ENCODE results near the gene LYG2.
"Not testable (repeated sequence)": the region's sequence is repeated elsewhere in the genome, so short reads cannot be mapped to it uniquely, and the experiment has no call there.

LYG2 gene

GRCh38 chr2:99255491-99256318 is at the start of gene LYG2:
Gene LYG2, minus strand, starts transcription at chr2:99255666. Its CDS starts 1,406 bp downstream, at chr2:99254260.
- no peak for DNase-seq (ENCODE audit: low read depth in 4 of 4, low spot score in 1 of 4)

GRCh38 chr2:99301097-99301496 is 45.6 kb upstream of the LYG2 start, which contains the start of gene LYG1:
Gene LYG1, minus strand, starts transcription at chr2:99301197. Its CDS starts 5,527 bp downstream, at chr2:99295670.
- not testable (repeated sequence) for DNase-seq (ENCODE audit: low read depth in 4 of 4, low spot score in 1 of 4)

GRCh38 chr2:99299580-99299979 is 44.1 kb upstream of the LYG2 start:
- DNase-seq (ENCODE audit: low read depth in 4 of 4, low spot score in 1 of 4): no peak

- DNase-seq (ENCODE audit: low read depth in 4 of 4, low spot score in 1 of 4): no peak
Measured at GRCh38 chr2:99297994-99298393, 42.5 kb upstream of the LYG2 start.

- DNase-seq (ENCODE audit: low read depth in 4 of 4, low spot score in 1 of 4): no peak
Measured at GRCh38 chr2:99285526-99285925, 30.1 kb upstream of the LYG2 start.

GRCh38 chr2:99279969-99280695 is 24.7 kb upstream of the LYG2 start:
- no peak for DNase-seq (ENCODE audit: low read depth in 4 of 4, low spot score in 1 of 4)

- no peak for DNase-seq (ENCODE audit: low read depth in 4 of 4, low spot score in 1 of 4)
Measured at GRCh38 chr2:99278793-99279291, 23.4 kb upstream of the LYG2 start.

- not testable (repeated sequence) for DNase-seq (ENCODE audit: low read depth in 4 of 4, low spot score in 1 of 4)
Measured at GRCh38 chr2:99278195-99278765, 22.8 kb upstream of the LYG2 start.

GRCh38 chr2:99275882-99276281 is 20.4 kb upstream of the LYG2 start:
- no peak for DNase-seq (ENCODE audit: low read depth in 4 of 4, low spot score in 1 of 4)

- DNase-seq (ENCODE audit: low read depth in 4 of 4, low spot score in 1 of 4): no peak
Measured at GRCh38 chr2:99261242-99261641, 5.8 kb upstream of the LYG2 start.

- no peak for DNase-seq (ENCODE audit: low read depth in 4 of 4, low spot score in 1 of 4)
Measured at GRCh38 chr2:99260184-99260583, 4.7 kb upstream of the LYG2 start.

GRCh38 chr2:99259465-99259864 is 4.0 kb upstream of the LYG2 start:
- no peak for DNase-seq (ENCODE audit: low read depth in 4 of 4, low spot score in 1 of 4)

GRCh38 chr2:99256677-99257076 is 1.2 kb upstream of the LYG2 start:
- no peak for DNase-seq (ENCODE audit: low read depth in 4 of 4, low spot score in 1 of 4)

- DNase-seq (ENCODE audit: low read depth in 4 of 4, low spot score in 1 of 4): no peak
Measured at GRCh38 chr2:99249951-99250350, 5.5 kb downstream of the LYG2 start.

GRCh38 chr2:99242151-99242550 is 13.3 kb downstream of the LYG2 start:
- no peak for DNase-seq (ENCODE audit: low read depth in 4 of 4, low spot score in 1 of 4)

- no peak for DNase-seq (ENCODE audit: low read depth in 4 of 4, low spot score in 1 of 4)
Measured at GRCh38 chr2:99240431-99240830, 15.0 kb downstream of the LYG2 start.

GRCh38 chr2:99238599-99238998 is 16.9 kb downstream of the LYG2 start:
- DNase-seq (ENCODE audit: low read depth in 4 of 4, low spot score in 1 of 4): no peak

GRCh38 chr2:99233177-99233576 is 22.3 kb downstream of the LYG2 start:
- not testable (repeated sequence) for DNase-seq (ENCODE audit: low read depth in 4 of 4, low spot score in 1 of 4)

GRCh38 chr2:99217929-99218501 is 37.5 kb downstream of the LYG2 start:
- DNase-seq (ENCODE audit: low read depth in 4 of 4, low spot score in 1 of 4): no peak

GRCh38 chr2:99216096-99216495 is 39.4 kb downstream of the LYG2 start:
- no peak for DNase-seq (ENCODE audit: low read depth in 4 of 4, low spot score in 1 of 4)

- DNase-seq (ENCODE audit: low read depth in 4 of 4, low spot score in 1 of 4): no peak
Measured at GRCh38 chr2:99205491-99205890, 50.0 kb downstream of the LYG2 start.

Measured in stimulated activated CD4-positive, alpha-beta T cell treated with anti-CD3 and anti-CD28 coated beads, Interleukin-1b, Interleukin-23, amount 100 ng/mL, for 24 hours (primary cell).